ENCODE measurements around the gene USP11. TPM values are rescaled to one million over a fixed set of nuclear protein-coding genes. Genes with fewer than 3 reads are reported as not detected.

USP11 gene
- polyA plus RNA-seq, 3 donors = 14.1 to 27.2 (median 25.6) TPM

- H3K27ac ChIP-seq (ENCODE audit: low read depth, low read length) = no peak overlapping the region
These were observed 13.6 kb upstream of the USP11 start for GRCh38 chrX:47218920-47219815.

DNA sequence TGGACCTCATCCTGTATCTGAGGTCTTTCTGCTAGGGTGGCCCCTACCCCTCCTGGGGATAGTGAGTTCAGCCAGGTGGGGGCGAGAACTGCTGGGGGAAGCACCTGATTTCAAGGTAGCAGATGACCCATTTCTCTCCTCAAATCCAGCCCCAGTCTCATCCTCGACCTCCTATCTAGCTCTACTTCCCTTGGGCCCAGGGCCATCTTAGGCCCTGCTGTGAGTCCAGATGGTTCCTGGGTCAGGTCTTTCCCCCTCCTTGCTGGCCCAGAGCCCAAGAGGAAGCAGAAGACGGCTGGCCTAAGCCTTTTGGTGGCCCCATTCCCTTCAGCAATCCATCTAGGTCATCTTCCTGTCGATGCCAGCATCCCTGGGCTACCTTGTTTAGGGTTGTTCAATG, 11.1 kb upstream of the USP11 start:
- WGBS, 3 donors = 45 to 73% (median 53%) methylated on average over 4 of the region's 4 CpGs
- no peak overlapping the region for H3K27ac ChIP-seq (ENCODE audit: low read depth, low read length)

More at GRCh38 chrX:47218920-47219815, 13.6 kb upstream of the USP11 start:
- WGBS, 3 donors = 1 to 16% (median 2%) methylated on average over 21 to 57 of the region's 60 CpGs

DNA sequence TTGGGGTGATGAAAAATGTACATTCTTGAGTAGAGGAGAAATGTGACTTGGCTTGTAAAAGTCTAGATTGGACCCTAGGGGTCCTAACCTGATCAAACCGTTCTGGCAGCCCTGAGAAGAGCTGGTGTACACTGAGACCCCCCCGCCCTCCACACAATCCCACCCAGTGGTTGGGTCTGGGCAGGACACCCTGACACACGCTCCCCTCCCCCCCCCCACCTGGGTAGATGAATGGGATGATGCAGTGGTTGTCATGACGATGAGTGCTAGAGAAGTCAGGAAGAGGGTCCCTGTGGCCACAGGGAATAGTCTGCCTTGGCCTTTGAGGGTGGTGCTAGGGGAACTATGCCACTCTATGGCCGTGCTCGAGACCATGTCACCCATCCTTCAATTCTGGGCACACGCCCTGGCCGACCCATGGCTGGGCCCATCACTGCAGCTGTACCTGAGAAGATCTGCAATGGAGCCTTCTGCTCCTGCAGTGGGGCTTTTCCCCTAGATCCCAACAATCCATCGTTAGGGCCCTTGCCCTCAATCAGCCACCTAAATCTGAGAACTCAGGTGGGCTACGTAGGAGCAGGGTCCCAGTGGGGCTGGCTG, 10.0 kb upstream of the USP11 start:
- no peak overlapping the region for H3K27ac ChIP-seq (ENCODE audit: low read depth, low read length)
- WGBS, 3 donors = 84 to 91% (median 90%) methylated on average over 10 of the region's 10 CpGs

DNA sequence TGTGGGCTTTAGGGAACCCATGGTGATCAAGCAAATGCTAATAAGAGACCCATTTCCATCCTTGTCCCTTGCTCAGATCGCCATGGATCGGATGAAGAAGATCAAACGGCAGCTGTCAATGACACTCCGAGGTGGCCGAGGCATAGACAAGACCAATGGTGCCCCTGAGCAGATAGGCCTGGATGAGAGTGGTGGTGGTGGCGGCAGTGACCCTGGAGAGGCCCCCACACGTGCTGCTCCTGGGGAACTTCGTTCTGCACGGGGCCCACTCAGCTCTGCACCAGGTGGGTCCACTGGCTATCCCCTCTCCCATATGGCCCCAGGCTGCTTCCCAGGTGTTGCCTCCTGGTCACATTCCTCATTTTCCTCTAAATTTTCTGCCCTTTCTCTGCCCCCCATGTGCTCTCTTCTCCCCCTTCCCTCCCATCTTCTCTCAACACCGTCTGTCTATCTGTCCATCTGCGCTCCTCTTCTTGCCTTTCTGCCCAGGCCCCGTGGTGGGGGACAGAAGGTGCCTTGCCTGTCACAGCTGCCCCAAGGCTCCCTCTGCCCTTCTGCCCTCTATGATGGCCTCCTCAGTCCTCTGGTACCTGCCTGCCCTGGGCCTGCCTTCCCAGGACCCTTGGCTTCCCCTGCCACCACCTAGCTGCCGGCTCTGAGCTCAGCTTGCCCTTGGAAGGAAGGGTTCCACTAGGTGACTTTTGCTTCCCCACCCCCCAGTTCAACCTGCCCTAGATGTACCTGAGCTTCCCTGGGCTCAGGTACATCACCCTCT, 9.1 kb upstream of the USP11 start:
- 91 to 94% (median 93%) methylated on average over 7 to 13 of the region's 13 CpGs for WGBS, 3 donors
- H3K27ac ChIP-seq (ENCODE audit: low read depth, low read length) = no peak overlapping the region

- no peak overlapping the region for H3K27ac ChIP-seq (ENCODE audit: low read depth, low read length)
- WGBS, 3 donors = 88 to 92% (median 88%) methylated on average over 14 to 17 of the region's 17 CpGs
These were observed 8.4 kb upstream of the USP11 start for GRCh38 chrX:47224266-47224895.

DNA sequence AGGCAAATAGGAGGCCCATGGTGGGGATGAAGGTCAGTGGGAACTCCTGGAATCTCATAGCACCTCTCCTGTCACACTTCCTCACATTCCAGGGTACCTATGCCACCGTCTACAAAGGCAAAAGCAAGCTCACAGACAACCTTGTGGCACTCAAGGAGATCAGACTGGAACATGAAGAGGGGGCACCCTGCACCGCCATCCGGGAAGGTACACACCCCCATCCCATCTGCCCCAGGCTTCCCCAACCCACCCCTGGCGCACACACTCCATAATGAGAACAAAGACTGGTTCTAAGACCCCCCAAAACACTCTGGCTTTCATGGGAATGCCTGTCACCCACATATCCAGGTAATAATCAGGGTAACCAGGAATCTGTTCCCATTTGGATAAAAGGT, 7.9 kb upstream of the USP11 start:
- WGBS, 3 donors = 90 to 100% (median 94%) methylated on average over 4 of the region's 4 CpGs

DNA sequence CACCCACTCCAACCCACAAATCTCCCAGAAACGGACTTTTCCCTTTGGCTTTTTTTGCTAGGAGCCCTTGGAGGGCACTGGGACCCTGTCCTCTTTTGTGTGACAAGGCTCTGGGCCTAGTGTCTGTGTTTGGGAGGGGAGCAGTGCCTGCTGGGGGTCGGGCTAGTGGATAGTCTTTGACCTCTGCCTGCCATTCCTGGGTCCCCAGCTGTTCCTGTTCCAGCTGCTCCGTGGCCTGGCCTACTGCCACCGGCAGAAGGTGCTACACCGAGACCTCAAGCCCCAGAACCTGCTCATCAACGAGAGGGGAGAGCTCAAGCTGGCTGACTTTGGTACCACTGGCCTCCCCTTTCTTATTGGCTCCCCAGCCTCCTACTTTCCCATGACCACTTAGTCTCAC, 6.7 kb upstream of the USP11 start:
- 77 to 91% (median 84%) methylated on average over 5 to 6 of the region's 6 CpGs for WGBS, 3 donors
- no peak overlapping the region for H3K27ac ChIP-seq (ENCODE audit: low read depth, low read length)

More for the DNA sequence above, 7.9 kb upstream of the USP11 start:
- H3K27ac ChIP-seq (ENCODE audit: low read depth, low read length) = no peak overlapping the region

- H3K27ac ChIP-seq (ENCODE audit: low read depth, low read length) = no peak overlapping the region
- WGBS, 3 donors = 88 to 93% (median 91%) methylated on average over 16 to 19 of the region's 19 CpGs
These were observed 6.1 kb upstream of the USP11 start for GRCh38 chrX:47226531-47227333.

DNA sequence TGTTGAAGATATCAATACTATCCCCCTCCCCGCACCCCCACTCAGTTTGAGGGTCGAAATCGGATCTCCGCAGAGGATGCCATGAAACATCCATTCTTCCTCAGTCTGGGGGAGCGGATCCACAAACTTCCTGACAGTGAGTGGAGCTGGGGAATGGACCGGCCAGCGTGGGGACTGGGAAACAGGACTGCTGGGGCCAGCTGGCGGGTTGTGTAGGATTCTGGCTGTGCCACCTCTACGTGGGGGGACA, 5.5 kb upstream of the USP11 start:
- H3K27ac ChIP-seq (ENCODE audit: low read depth, low read length) = no peak overlapping the region
- 93 to 94% (median 93%) methylated on average over 7 to 9 of the region's 9 CpGs for WGBS, 3 donors

GRCh38 chrX:47228550-47229270, 4.1 kb upstream of the USP11 start:
- 88 to 94% (median 92%) methylated on average over 12 of the region's 12 CpGs for WGBS, 3 donors
- H3K27ac ChIP-seq (ENCODE audit: low read depth, low read length) = no peak overlapping the region

DNA sequence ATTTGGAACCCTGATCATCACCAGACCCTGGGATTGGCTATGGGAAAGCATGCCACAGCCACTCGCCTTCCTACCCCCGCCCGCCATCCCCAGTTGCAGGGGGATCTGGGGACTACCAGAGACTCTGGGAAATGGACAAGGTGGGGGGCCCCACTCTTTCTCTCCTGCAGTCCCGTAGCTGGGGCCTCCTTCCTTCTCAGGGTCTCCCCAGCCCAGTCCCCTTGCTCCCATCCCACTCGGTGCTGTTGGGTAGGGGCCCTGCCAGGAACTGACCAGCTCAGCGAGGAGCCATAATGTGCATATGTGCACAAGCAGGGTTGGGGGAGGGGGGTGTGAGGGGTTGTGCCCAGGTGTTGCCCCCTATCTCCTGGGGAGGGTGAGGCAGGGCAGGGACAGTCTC, 3.4 kb upstream of the USP11 start:
- 96 to 97% (median 97%) methylated on average over 3 to 6 of the region's 6 CpGs for WGBS, 3 donors
- no peak overlapping the region for H3K27ac ChIP-seq (ENCODE audit: low read depth, low read length)

DNA sequence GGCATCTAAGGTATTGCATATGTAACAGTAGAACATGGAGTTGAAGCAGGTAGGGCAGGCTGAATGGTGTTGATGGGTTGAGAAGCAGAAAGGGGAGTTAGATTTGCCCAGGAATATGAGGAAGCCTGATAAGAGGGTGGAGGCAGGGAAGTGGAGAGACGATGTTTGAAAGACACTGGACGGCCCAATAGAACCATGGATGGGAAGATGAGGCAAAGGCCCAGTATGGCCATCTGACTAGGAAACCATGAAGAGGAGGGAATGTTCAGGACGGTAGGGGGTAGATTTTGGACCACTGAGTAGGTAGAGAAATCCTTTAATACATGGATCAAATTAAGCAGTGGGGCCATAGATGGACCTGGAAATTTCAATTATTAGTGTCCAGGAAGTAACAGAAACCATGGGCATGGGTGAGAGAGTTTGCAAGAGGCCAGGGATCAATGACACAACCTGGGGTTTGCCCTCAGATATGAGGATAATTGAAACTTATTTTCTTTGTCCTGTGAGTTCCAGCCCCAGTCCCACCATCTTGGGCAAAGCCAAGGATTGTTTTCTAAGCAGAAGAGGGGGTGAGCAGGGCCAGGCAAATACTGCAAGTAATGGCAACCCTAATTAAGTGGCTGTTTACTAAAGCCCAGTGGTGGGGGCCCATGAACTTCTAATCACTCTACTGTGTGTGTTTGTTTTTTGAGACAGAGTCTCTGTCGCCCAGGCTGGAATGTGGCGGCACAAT, 2.5 kb upstream of the USP11 start:
- 82 to 89% (median 87%) methylated on average over 5 of the region's 5 CpGs for WGBS, 3 donors
- no peak overlapping the region for H3K27ac ChIP-seq (ENCODE audit: low read depth, low read length)

DNA sequence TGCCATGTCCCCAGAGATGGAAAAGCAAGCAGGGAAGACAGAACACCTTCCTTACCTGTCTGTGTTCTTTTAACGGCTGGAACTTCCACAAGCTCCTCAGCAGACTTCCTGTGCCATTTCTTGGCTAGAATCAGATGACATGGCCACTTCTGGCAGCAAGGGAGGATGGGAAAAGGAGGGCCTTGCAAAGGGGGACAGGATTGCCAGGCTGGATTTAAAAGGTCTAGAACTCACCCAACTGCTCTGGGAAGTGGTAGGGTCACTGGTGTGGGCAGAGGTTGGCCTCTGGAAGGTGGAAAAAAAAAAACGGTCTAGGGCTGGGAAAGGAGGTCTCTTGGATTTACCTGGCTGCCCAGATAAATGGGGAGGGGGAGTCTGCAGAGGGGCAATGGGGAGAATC, 1.6 kb upstream of the USP11 start:
- no peak overlapping the region for H3K27ac ChIP-seq (ENCODE audit: low read depth, low read length)
- 58 to 74% (median 73%) methylated on average over 2 of the region's 2 CpGs for WGBS, 3 donors

DNA sequence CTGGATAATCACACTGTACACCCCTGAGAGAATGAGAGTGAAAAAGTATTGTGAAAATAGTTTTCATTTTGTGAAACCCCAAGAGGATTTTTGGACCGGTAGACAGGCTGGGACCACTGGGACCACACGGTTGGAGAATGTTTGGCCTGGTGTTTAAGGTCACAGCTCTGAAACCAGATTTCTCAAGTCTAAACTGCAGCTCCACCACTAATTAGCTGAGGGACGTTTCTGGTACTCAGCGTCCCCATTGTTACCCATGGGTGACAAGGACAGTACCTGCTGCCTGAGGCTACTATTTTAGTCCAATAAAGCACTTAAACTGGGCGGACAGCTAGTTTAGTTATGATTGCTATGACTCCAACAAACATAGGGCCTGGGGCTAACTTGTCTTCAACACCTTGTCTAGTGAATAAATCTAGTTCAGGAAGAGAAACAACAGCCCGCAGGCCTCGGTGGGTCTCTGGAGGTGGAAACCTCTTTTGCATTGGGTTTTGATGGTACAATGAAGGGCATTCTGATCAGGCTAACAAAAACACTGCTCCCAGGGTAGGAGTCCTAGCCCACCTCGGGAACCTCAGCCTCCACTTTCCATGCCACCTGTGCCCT, 509 bp upstream of the USP11 start:
- H3K27ac ChIP-seq (ENCODE audit: low read depth, low read length) = no peak overlapping the region
- 61 to 69% (median 67%) methylated on average over 8 of the region's 8 CpGs for WGBS, 3 donors

- H3K27ac ChIP-seq (ENCODE audit: low read depth, low read length) = no peak overlapping the region
- 0 to 13% (median 0%) methylated on average over 47 to 51 of the region's 51 CpGs for WGBS, 3 donors
These were observed 714 bp downstream of the USP11 start for GRCh38 chrX:47233333-47234113.

GRCh38 chrX:47234583-47234982, 1.8 kb downstream of the USP11 start:
- H3K27ac ChIP-seq (ENCODE audit: low read depth, low read length) = no peak overlapping the region
- 42 to 68% (median 58%) methylated on average over 3 of the region's 3 CpGs for WGBS, 3 donors
